Measurements from ENCODE around the gene SLC2A8. TPM values are rescaled to one million over a fixed set of nuclear protein-coding genes. Genes with fewer than 3 reads are reported as not detected.

SLC2A8 gene
- total RNA-seq, 1 donor from 2014 or later = 27.5 TPM

DNA sequence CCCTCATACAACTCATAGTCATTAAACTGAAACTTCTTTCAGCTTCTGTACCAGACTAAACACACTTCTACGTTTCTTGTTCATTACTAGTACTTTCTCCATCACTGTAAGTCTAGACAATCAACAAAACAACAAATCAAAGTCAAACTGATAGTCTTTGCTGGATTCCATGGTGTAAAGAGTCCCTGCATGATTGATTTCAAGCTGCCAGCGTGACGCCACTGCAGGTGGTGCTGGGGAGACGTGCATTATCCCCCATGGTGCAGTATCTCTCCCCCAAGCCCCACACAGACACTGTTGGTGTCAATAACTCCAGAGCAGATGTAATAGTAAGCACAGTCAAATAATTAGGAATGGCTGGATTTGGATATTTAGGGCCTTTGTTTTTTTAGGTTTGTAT is 10.7 kb upstream of the SLC2A8 start:
- no peak for DNase-seq (ENCODE audit: low read depth)
- H3K4me3 ChIP-seq (ENCODE audit: low read depth, low read length) = no peak overlapping the region
- H3K27me3 ChIP-seq (ENCODE audit: control insufficient read depth, insufficient read depth, low read length) = no peaks in the 10 kb centered on the region
- no peaks in the 10 kb centered on the region for H3K36me3 ChIP-seq (ENCODE audit: control insufficient read depth, insufficient read depth, low read length)
- TF ChIP-seq, protein P1, sequence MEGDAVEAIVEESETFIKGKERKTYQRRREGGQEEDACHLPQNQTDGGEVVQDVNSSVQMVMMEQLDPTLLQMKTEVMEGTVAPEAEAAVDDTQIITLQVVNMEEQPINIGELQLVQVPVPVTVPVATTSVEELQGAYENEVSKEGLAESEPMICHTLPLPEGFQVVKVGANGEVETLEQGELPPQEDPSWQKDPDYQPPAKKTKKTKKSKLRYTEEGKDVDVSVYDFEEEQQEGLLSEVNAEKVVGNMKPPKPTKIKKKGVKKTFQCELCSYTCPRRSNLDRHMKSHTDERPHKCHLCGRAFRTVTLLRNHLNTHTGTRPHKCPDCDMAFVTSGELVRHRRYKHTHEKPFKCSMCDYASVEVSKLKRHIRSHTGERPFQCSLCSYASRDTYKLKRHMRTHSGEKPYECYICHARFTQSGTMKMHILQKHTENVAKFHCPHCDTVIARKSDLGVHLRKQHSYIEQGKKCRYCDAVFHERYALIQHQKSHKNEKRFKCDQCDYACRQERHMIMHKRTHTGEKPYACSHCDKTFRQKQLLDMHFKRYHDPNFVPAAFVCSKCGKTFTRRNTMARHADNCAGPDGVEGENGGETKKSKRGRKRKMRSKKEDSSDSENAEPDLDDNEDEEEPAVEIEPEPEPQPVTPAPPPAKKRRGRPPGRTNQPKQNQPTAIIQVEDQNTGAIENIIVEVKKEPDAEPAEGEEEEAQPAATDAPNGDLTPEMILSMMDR (IDR thresholded peaks at IDR 0.05; ENCODE audit: insufficient read depth, low read length, poor library complexity, severe bottlenecking) = no peak

DNA sequence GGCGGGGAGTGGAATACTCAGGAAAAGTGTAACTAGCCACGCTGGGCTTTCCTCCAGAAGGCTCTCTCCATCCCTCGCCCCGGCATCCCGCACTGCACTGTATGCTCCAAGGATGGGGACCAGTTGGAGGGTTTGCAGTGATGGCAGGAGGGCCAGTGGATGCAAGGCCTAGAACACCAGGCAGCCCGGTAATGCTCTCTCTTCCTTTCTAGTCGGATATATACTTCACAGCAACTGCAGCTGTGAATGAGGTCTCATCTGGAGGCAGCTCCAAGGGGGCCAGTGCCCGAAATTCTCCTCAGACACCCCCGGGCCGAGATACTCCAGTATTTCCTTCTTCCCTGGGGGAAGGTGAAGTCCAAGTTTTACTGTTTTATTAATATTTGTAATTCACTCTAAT is 10.0 kb upstream of the SLC2A8 start:
- Histone ChIP-seq H3K36me3 (ENCODE audit: control insufficient read depth, insufficient read depth, low read length) (no peaks in the 10 kb centered on the region), H3K27me3 (ENCODE audit: control insufficient read depth, insufficient read depth, low read length) (no peaks in the 10 kb centered on the region), H3K4me3 (ENCODE audit: low read depth, low read length) (no peak overlapping the region)
- TF ChIP-seq, protein P1 (IDR thresholded peaks at IDR 0.05; ENCODE audit: insufficient read depth, low read length, poor library complexity, severe bottlenecking) = no peak
- DNase-seq (ENCODE audit: low read depth) = no peak

DNA sequence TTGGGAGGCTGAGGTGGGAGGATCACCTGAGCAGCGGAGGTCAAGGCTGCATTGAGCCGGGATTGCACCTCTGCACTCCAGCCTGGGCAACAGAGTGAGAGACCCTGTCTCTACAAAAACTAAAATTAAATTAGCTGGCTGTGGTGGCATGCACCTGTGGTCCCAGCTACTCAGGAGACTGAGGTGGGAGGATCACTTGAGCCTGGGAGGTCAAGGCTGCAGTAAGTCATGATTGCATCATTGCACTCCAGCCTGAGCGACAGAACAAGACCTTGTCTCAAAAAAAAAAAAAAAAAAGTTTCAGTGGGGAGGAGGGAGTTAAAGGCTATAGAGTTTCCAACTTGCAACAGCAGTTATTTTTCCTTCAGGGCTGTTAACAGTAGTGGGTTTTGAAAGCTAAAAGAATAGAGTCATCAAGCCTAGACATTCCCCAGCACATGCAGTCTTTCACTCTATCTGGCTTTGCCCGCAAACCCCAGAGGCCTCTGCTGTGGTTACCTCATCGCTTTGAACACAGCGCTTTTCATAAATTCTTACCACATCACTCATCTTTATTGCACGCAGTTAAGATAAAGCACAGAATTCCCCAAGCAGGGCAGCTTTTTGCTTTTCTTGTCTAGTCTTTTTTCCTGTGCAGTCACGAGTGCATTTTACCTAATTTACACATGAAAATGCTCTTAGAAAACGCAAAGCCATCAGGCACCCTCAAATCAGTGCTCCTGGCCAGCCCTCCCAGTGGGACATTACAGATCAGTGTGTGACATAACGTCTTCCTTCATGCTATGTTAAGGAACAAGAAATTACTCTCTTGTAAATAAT is 8.7 kb upstream of the SLC2A8 start:
- Histone ChIP-seq H3K36me3 (ENCODE audit: control insufficient read depth, insufficient read depth, low read length) (no peaks in the 10 kb centered on the region), H3K4me3 (ENCODE audit: low read depth, low read length) (no peak overlapping the region), H3K27me3 (ENCODE audit: control insufficient read depth, insufficient read depth, low read length) (no peaks in the 10 kb centered on the region)
- TF ChIP-seq, protein P1 (IDR thresholded peaks at IDR 0.05; ENCODE audit: insufficient read depth, low read length, poor library complexity, severe bottlenecking) = no peak
- peak; percentile 93 for DNase-seq (ENCODE audit: low read depth)

DNA sequence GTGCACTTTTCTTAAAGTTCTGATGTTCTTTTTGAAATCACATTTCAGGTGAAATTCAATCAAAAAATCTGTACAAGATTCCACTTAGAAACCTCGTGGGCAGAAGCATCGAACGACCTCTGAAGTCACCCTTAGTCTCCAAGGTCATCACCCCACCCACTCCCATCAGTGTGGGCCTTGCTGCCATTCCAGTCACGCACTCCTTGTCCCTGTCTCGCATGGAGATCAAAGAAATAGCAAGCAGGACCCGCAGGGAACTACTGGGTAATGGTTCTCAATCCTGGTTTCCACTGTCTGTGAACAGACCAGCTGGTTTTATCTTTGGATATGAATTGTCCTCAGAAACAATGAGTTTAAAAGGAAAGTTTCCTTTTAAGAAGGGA is 8.1 kb upstream of the SLC2A8 start:
- H3K27me3 ChIP-seq (ENCODE audit: control insufficient read depth, insufficient read depth, low read length) = no peaks in the 10 kb centered on the region
- H3K4me3 ChIP-seq (ENCODE audit: low read depth, low read length) = no peak overlapping the region

DNA sequence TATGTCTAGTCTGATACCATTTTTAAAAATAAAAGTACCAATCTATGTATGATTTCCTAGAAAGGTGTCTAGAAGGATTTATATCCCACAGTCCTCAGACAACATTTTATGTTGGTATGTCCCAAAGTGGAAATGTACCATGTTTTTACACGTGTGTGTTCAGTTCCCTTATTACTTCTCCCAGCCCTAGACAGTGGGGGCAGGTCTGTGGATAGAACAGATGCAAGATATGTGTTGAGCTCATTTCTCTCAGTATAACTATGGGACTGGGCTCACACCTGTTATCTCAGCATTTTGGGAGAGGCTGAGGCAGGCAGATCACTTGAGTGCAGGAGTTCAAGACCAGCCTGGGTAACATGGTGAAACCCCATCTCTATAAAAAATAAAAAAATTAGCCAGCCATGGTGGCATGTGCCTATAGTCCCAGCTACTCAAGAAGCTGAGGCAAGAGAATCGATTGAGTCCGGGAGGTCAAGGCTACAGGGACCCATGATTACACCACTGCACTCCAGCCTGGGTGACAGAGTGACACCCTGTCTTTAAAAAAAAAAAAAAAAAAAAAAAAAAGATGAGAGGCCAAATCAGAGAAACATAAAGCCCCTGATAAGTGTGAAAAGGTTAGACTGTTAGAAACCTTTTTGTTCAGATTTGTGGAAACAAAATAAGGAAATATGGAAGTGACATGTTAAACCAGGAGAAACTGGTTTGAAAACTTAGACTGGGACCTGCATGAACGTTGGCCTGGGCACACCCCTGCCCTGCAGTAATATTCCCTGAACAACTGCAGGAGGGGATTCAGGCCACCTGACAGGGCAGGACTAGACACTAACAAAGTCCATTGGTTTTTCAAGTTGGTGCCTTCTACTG is 7.4 kb upstream of the SLC2A8 start:
- DNase-seq (ENCODE audit: low read depth) = no peak
- H3K4me3 ChIP-seq (ENCODE audit: low read depth, low read length) = no peak overlapping the region
- TF ChIP-seq, protein P1 (IDR thresholded peaks at IDR 0.05; ENCODE audit: insufficient read depth, low read length, poor library complexity, severe bottlenecking) = no peak
- H3K27me3 ChIP-seq (ENCODE audit: control insufficient read depth, insufficient read depth, low read length) = no peaks in the 10 kb centered on the region
- H3K36me3 ChIP-seq (ENCODE audit: control insufficient read depth, insufficient read depth, low read length) = no peaks in the 10 kb centered on the region

More for the DNA sequence above, 8.1 kb upstream of the SLC2A8 start:
- H3K36me3 ChIP-seq (ENCODE audit: control insufficient read depth, insufficient read depth, low read length) = no peaks in the 10 kb centered on the region
- TF ChIP-seq, protein P1 (IDR thresholded peaks at IDR 0.05; ENCODE audit: insufficient read depth, low read length, poor library complexity, severe bottlenecking) = no peak
- no peak for DNase-seq (ENCODE audit: low read depth)
